IPS-NIHi7 (cell line): ENCODE data around the gene AMY2A.
"Not testable (repeated sequence)": the region's sequence is repeated elsewhere in the genome, so short reads cannot be mapped to it uniquely, and the experiment has no call there.

Source experiments
- DNase-seq: peaks from one replicate; pipeline ENCODE4 v3.0.0; 2012; ENCODE audit warnings: mixed read lengths; ENCODE audit errors: extremely low spot score

Gene AMY2A

GRCh38 chr1:103616994-103617477 is at the start of gene AMY2A:
AMY2A (plus strand) TSS chr1:103617427; CDS start chr1:103617441, 14 bp downstream.
- DNase-seq, result not testable (repeated sequence)

DNA sequence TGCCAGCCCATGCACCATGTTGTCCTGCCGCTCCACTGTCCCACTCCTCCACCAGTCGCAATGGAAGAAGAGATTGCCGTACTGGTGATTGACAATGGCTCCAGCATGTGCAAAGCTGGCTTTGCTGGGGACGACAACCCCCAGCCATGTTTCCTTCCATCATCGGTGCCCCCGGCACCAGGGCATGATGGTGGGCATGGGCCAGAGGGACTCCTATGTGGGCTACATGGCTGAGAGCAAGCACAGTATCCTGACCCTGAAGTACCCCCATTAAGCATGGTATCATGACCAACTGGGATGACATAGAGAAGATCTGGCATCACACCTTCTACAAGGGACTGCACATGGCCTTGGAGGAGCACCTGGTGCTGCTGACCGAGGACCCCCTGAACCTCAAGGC is 47.7 kb upstream of the AMY2A start:
- no peak for DNase-seq

GRCh38 chr1:103571289-103571688 is 45.9 kb upstream of the AMY2A start, which contains the start of gene AMY2B:
AMY2B (plus strand) TSS chr1:103571589; CDS start chr1:103571603, 14 bp downstream.
- not testable (repeated sequence) for DNase-seq

- DNase-seq, result no peak
These were observed 41.2 kb upstream of the AMY2A start for GRCh38 chr1:103576065-103576464.

- DNase-seq, result not testable (repeated sequence)
These were observed 40.4 kb upstream of the AMY2A start for GRCh38 chr1:103576784-103577183.

DNA sequence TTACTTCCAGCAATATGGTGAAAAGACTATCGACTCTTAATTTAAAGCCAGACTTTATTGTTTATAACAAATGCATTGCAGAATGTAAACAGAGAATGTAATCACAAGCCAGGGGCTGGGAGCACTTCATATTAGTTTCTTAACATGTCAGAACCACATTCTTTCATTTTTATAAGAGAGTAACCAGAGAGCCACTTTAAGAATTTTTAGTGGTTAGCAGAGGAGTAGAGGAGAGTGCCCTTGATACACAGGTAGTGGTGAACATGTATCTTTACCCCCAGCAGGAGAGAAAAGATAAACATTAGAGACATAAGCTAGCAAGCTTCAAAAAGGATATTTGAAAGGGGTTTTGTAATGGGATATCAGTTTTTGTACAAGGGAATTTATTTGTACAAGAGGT is 34.8 kb upstream of the AMY2A start:
- DNase-seq, result no peak

- no peak for DNase-seq
These were observed 33.3 kb upstream of the AMY2A start for GRCh38 chr1:103583887-103584286.

- no peak for DNase-seq
These were observed 32.7 kb upstream of the AMY2A start for GRCh38 chr1:103584537-103584936.

DNA sequence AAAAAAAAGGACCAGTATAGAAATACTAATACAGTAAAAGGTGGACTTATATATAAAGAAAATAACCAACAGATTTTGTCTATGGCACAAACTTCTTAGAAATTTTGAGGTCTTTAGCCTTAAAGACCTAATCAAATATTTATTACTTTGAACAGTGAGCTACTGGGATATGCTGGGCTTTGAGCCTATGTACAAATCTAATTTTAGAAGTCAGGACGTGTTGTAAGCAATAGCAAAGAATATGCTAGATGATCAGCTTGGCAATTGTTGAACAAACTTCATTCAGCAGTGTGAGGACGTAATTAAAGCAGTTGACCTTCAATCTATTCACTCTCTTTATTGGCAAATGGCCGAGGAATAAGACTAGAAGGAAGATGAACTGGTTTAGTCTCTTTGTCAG is 14.5 kb upstream of the AMY2A start:
- DNase-seq, result not testable (repeated sequence)

DNA sequence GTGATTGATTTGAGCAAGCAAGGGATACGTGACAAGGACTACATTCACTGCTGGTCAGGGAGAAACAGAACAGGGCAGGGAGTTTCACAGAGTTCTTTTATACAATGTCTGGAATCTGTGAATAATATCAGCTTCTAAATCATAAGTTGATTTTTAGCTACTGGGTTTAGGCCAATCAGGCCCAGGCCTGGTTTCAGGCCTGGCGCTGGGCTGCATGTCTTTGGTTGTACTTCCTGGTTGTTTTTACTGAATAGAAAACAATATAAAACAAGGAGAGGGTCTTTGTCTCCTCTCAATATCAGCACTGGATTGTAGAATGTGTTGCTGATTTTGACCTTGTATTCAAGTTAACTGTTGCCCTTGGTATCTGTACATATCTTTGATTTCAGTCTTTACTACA is 865 bp upstream of the AMY2A start:
- no peak for DNase-seq

DNA sequence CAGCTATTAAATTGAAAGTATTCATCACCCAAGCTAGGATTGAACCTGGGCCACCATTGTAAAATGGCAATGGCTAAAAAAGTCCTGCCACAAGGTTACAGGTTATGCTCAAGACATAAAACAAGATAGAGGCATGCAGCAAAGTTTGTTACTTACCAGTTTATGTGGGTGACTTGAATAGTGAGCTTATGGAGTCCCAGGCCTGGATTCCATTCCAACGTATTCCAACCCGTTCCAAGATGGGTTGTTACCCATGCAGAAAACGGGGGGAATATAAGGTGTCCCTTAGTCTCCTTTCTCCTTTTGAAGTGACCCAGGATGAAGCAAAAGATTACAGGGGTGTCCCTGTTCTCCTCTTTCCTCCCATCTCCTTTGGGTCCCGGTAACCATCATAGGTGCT is 10.2 kb downstream of the AMY2A start:
- not testable (repeated sequence) for DNase-seq

GRCh38 chr1:103641194-103641593 is 24.0 kb downstream of the AMY2A start:
- DNase-seq, result not testable (repeated sequence)

GRCh38 chr1:103643908-103644307 is 26.7 kb downstream of the AMY2A start:
- DNase-seq, result not testable (repeated sequence)

GRCh38 chr1:103650305-103650704 is 33.1 kb downstream of the AMY2A start:
- not testable (repeated sequence) for DNase-seq

DNA sequence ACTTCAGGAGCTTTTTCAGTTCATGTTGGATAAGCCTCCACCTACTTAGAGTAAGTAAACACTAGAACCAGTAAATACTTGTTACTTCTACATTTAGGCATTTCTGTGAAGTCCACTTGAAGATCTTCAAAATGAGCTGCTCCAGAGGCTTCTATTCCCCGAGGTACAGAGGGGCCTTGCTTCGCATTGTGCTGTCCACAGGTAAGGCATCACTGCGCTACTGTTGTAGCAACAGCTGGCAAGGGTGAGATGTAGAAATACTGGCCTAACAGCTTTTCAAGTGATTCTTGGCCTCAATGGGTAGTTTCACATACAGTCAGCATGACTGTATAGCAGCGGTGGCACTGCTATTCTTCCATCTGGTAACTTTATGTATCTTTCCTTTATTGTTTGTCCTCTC is 33.7 kb downstream of the AMY2A start:
- not testable (repeated sequence) for DNase-seq

DNA sequence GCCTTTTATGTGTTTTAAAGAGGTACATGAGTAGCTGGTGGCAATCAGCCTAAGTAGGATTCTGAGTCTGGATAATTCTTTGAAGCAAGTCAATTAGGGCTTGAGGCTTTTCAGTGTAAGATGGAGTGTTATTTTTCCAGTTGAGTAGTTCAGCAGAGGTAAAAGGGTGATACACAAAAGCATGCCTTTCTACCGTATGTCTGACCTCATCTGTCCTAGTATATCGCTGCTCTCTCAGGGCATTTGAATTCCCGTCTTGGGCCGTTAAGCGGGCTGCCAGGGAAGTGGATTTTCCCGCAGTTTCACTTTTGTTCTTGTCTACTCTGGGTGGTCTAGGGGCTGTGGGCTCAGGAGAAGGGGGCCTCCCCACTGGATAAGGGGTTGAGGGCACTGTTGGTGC is 36.9 kb downstream of the AMY2A start:
- not testable (repeated sequence) for DNase-seq

GRCh38 chr1:103655460-103655859 is 38.2 kb downstream of the AMY2A start, which contains the start of gene AMY1A:
AMY1A (plus strand) TSS chr1:103655760; CDS start chr1:103656331, 571 bp downstream.
- not testable (repeated sequence) for DNase-seq
